Camera-type eye (tissue), 1 donor: ENCODE data around the gene SFRP5. TPM values are rescaled to one million over a fixed set of nuclear protein-coding genes. Genes with fewer than 3 reads are reported as not detected.

Source experiments
- total RNA-seq: library from RNA; depleted of rRNA; stranded (reverse); fragments of >200 nt; gene quantifications from one replicate; pipeline ENCODE4 v1.2.3, GENCODE V29; 2014

SFRP5 gene
- 68.7 TPM for total RNA-seq

GRCh38 chr10:97771913-97772823 is at the start of gene SFRP5:
Gene SFRP5 (minus strand): TSS chr10:97771999. CDS start chr10:97771833, 166 bp downstream.

GRCh38 chr10:97736902-97737769 is 34.7 kb downstream of the SFRP5 start, which contains the start of gene ZFYVE27:
Gene ZFYVE27 (plus strand): TSS chr10:97737128. CDS start chr10:97738478, 1,350 bp downstream.

Other genes starting within 250 kb of the SFRP5 start
- gene ANKRD2, start 199.2 kb downstream of the SFRP5 start, total RNA-seq = 0.55 TPM
- gene HOGA1, start 187.6 kb downstream of the SFRP5 start, total RNA-seq = 1.6 TPM
- not detected for gene C10orf62, start 182.3 kb downstream of the SFRP5 start, total RNA-seq
- gene MORN4, start 138.5 kb downstream of the SFRP5 start, total RNA-seq = 15.7 TPM
- 20.6 TPM for gene PI4K2A, start 131.3 kb downstream of the SFRP5 start, total RNA-seq
- gene AVPI1, start 84.8 kb downstream of the SFRP5 start, total RNA-seq = 14.2 TPM
- 21.4 TPM for gene MARVELD1, start 58.3 kb downstream of the SFRP5 start, total RNA-seq
- 30.5 TPM for gene ZFYVE27, start 34.9 kb downstream of the SFRP5 start, total RNA-seq
- 2.2 TPM for gene GOLGA7B, start 77.8 kb upstream of the SFRP5 start, total RNA-seq